H1 (cell line): ENCODE results near the gene APH1B. TPM values are rescaled to one million over a fixed set of nuclear protein-coding genes. Genes with fewer than 3 reads are reported as not detected.

Experiments
- CTCF ChIA-PET: fragments of 300-600 bp; sonication (Branson Sonifier 250); formaldehyde crosslinking; loops from one replicate; lab custom pipeline; 2021; ENCODE audit not compliant: partially characterized antibody; lab: Charles Lee
- POLR2A ChIA-PET: fragments of 300-600 bp; sonication (Branson Sonifier 250); formaldehyde crosslinking; loops from one replicate; lab custom pipeline; 2021; ENCODE audit warnings: inconsistent platforms; ENCODE audit not compliant: partially characterized antibody; lab: Charles Lee
- DNase-seq, 2 experiments: peaks; one replicate each; pipeline versions ENCODE4 v3.0.0 to v3.0.0-alpha.2; 2010 to 2022; ENCODE audit warnings: low spot score in 2 of 2, low read depth in 1 of 2, mixed read lengths in 1 of 2
- FAIRE-seq: peaks from 2 replicates; lab custom pipeline; 2011; peaks lifted over from hg19 to GRCh38; lab: Jason Lieb, UNC
- H2AFZ ChIP-seq: 2 replicates; pipeline ENCODE4 v1.8.1; 2012; ENCODE audit warnings: low read length, inconsistent platforms
- H2AK5ac ChIP-seq: 2 replicates; pipeline ENCODE4 v1.6.1; 2013; ENCODE audit warnings: low read depth, low read length
- H2BK120ac ChIP-seq: replicated peaks from 2 replicates; pipeline ENCODE3; 2013; ENCODE audit warnings: low read depth, low read length, inconsistent platforms
- H2BK12ac ChIP-seq: 2 replicates; pipeline ENCODE4 v1.6.1; 2013; ENCODE audit warnings: low read depth, low read length
- H2BK15ac ChIP-seq: 2 replicates; pipeline ENCODE4 v1.6.1; 2013; ENCODE audit warnings: low read length
- H2BK20ac ChIP-seq: 2 replicates; pipeline ENCODE4 v1.6.1; 2013; ENCODE audit warnings: low read length
- H2BK5ac ChIP-seq: 2 replicates; pipeline ENCODE4 v1.6.1; 2013; ENCODE audit warnings: low read depth, low read length
- H3K14ac ChIP-seq: 2 replicates; pipeline ENCODE4 v1.6.1; 2013; ENCODE audit warnings: inconsistent platforms; ENCODE audit not compliant: insufficient read length
- H3K18ac ChIP-seq: 2 replicates; pipeline ENCODE4 v1.6.1; 2013; ENCODE audit warnings: low read length; ENCODE audit errors: extremely low read depth
- H3K23ac ChIP-seq: 2 replicates; pipeline ENCODE4 v1.6.1; 2013; ENCODE audit warnings: inconsistent platforms; ENCODE audit not compliant: insufficient read length
- H3K23me2 ChIP-seq: 2 replicates; pipeline ENCODE4 v1.6.1; 2013; ENCODE audit warnings: low read depth, low read length
- H3K27ac ChIP-seq: 2 replicates; pipeline ENCODE4 v1.6.1; 2011; ENCODE audit warnings: low read depth, low read length, inconsistent platforms
- H3K27me3 ChIP-seq, 4 experiments: replicated peaks in 1 of 4; 1 replicate in 1 of 4; 2 replicates in 3 of 4; pipeline versions ENCODE4 v1.6.1 to v1.8.1; 2011 to 2013; ENCODE audit warnings: low read length in 3 of 4, mild to moderate bottlenecking in 3 of 4, inconsistent platforms in 2 of 4, mixed read lengths in 2 of 4, moderate library complexity in 1 of 4; ENCODE audit not compliant: control insufficient read depth in 3 of 4, insufficient read depth in 3 of 4; ENCODE audit errors: extremely low read depth in 1 of 4
- H3K36me3 ChIP-seq, 4 experiments: 2 replicates each; pipeline versions ENCODE4 v1.6.1 to v1.8.1; 2011 to 2013; ENCODE audit warnings: mild to moderate bottlenecking in 4 of 4, low read length in 3 of 4, moderate library complexity in 2 of 4, control low read depth in 1 of 4, inconsistent platforms in 1 of 4; ENCODE audit not compliant: insufficient read depth in 4 of 4, control insufficient read depth in 2 of 4
- H3K4ac ChIP-seq: replicated peaks from 2 replicates; pipeline ENCODE3; 2013; ENCODE audit warnings: low read length, low read depth, mixed read lengths, inconsistent platforms; ENCODE audit not compliant: insufficient read length
- H3K4me1 ChIP-seq, 4 experiments: replicated peaks in 1 of 4; 1 replicate in 1 of 4; 2 replicates in 3 of 4; pipeline versions ENCODE4 v1.6.1 to v1.8.1; 2011 to 2013; ENCODE audit warnings: low read length in 3 of 4, inconsistent platforms in 2 of 4, mixed read lengths in 1 of 4; ENCODE audit not compliant: insufficient read depth in 4 of 4, control insufficient read depth in 3 of 4
- H3K4me2 ChIP-seq, 2 experiments: 2 replicates each; pipeline versions ENCODE4 v1.6.1 to v1.8.1; 2011 to 2013; ENCODE audit warnings: low read depth in 2 of 2, low read length in 2 of 2, control low read depth in 1 of 2, inconsistent platforms in 1 of 2, mild to moderate bottlenecking in 1 of 2; ENCODE audit not compliant: insufficient read depth in 1 of 2
- H3K4me3 ChIP-seq, 4 experiments: fragments of 200-600, 300-600 bp in 1 of 4; sonication (generic), shearing (Covaris generic), sonication (Bioruptor Twin) in 1 of 4; 2 replicates each; pipeline versions ENCODE4 v1.5.1 to v1.8.1; 2011 to 2016; ENCODE audit warnings: low read length in 4 of 4, low read depth in 3 of 4, control low read depth in 2 of 4, inconsistent platforms in 2 of 4, mild to moderate bottlenecking in 2 of 4, mixed read lengths in 1 of 4, moderate library complexity in 1 of 4; ENCODE audit not compliant: insufficient read depth in 2 of 4; ENCODE audit errors: extremely low read depth in 1 of 4
- H3K56ac ChIP-seq: replicated peaks from 2 replicates; pipeline ENCODE3; 2013; ENCODE audit warnings: low read depth, mild to moderate bottlenecking, mixed read lengths, low read length, inconsistent platforms; ENCODE audit not compliant: insufficient read length
- H3K79me1 ChIP-seq: 2 replicates; pipeline ENCODE4 v1.6.1; 2013; ENCODE audit warnings: low read depth, low read length, control low read depth
- H3K79me2 ChIP-seq, 2 experiments: 2 replicates each; pipeline versions ENCODE4 v1.6.1 to v1.8.1; 2012 to 2013; ENCODE audit warnings: low read length in 2 of 2, mild to moderate bottlenecking in 2 of 2, inconsistent platforms in 1 of 2; ENCODE audit not compliant: insufficient read depth in 2 of 2, control insufficient read depth in 1 of 2
- H3K9ac ChIP-seq, 4 experiments: replicated peaks in 1 of 4; 1 replicate in 1 of 4; 2 replicates in 3 of 4; pipeline versions ENCODE4 v1.6.1 to v1.8.1; 2011 to 2013; ENCODE audit warnings: low read depth in 3 of 4, low read length in 3 of 4, control low read depth in 2 of 4, mild to moderate bottlenecking in 2 of 4, moderate library complexity in 2 of 4, inconsistent platforms in 1 of 4; ENCODE audit errors: extremely low read depth in 1 of 4
- H3K9me3 ChIP-seq, 2 experiments: 2 replicates each; pipeline versions ENCODE4 v1.6.1 to v1.8.1; 2012 to 2013; ENCODE audit warnings: mild to moderate bottlenecking in 2 of 2, moderate library complexity in 2 of 2, control low read depth in 1 of 2, inconsistent platforms in 1 of 2, low read depth in 1 of 2, low read length in 1 of 2, mixed read lengths in 1 of 2; ENCODE audit not compliant: insufficient read depth in 2 of 2
- H4K20me1 ChIP-seq, 2 experiments: replicated peaks in 1 of 2; 2 replicates each; pipeline versions ENCODE3 to v1.8.1; 2011 to 2013; ENCODE audit warnings: inconsistent platforms in 2 of 2, low read length in 2 of 2, mild to moderate bottlenecking in 1 of 2; ENCODE audit not compliant: insufficient read depth in 2 of 2, control insufficient read depth in 1 of 2
- H4K5ac ChIP-seq: 2 replicates; pipeline ENCODE4 v1.6.1; 2013; ENCODE audit warnings: low read length, low read depth, mixed read lengths, inconsistent platforms; ENCODE audit not compliant: insufficient read length
- H4K8ac ChIP-seq: 2 replicates; pipeline ENCODE4 v1.8.0; 2013; ENCODE audit warnings: mild to moderate bottlenecking, moderate library complexity, low read length, inconsistent platforms; ENCODE audit not compliant: insufficient read depth; ENCODE audit errors: extremely low read depth
- H4K91ac ChIP-seq: replicated peaks from 2 replicates; pipeline ENCODE3; 2013; ENCODE audit warnings: low read length, mixed read lengths, inconsistent platforms; ENCODE audit not compliant: insufficient read length
- CHD2 ChIP-seq: IDR thresholded peaks from 2 replicates; pipeline ENCODE4 v1.6.1; 2012; ENCODE audit warnings: low read length, improper control_type of control experiment
- EGR1 ChIP-seq: IDR thresholded peaks from 2 replicates; pipeline ENCODE4 v1.6.1; 2011; ENCODE audit warnings: low read depth, low read length, borderline replicate concordance
- HDAC2 ChIP-seq, 2 experiments: fragments of 300-600 bp in 1 of 2; sonication (generic) in 1 of 2; IDR thresholded peaks; 2 replicates each; pipeline ENCODE4 v1.6.1; 2011 to 2012; ENCODE audit warnings: low read depth in 2 of 2, low read length in 2 of 2, mild to moderate bottlenecking in 2 of 2, moderate library complexity in 2 of 2, borderline replicate concordance in 1 of 2, inconsistent platforms in 1 of 2
- PHF8 ChIP-seq: fragments of 200-600 bp; sonication (generic); conservative IDR thresholded peaks from 2 replicates; pipeline ENCODE4 v1.7.1; 2012; ENCODE audit warnings: low read depth, mild to moderate bottlenecking, inconsistent platforms, low read length, moderate library complexity
- POLR2AphosphoS5 ChIP-seq: IDR thresholded peaks from 2 replicates; pipeline ENCODE4 v1.6.1; 2011; ENCODE audit warnings: low read depth, low read length
- TAF7 ChIP-seq: optimal IDR thresholded peaks from 2 replicates; pipeline ENCODE3; 2011; ENCODE audit warnings: low read depth, mild to moderate bottlenecking, inconsistent platforms, low read length, moderate library complexity, borderline replicate concordance
- WGBS, 2 experiments: shearing (Covaris generic) in 1 of 2; methylation state at CpG; one replicate each; pipeline versions ENCODE4 v1.1.6 to v1.1.7; 2013 to 2015; ENCODE audit warnings: low lambda C conversion rate in 2 of 2, mixed read lengths in 2 of 2, inconsistent platforms in 1 of 2, low coverage in 1 of 2, missing lambda C conversion rate in 1 of 2; ENCODE audit not compliant: insufficient replicate concordance in 2 of 2, insufficient coverage in 1 of 2, insufficient read length in 1 of 2; ENCODE audit errors: extremely low coverage in 1 of 2, missing lambda C conversion rate in 1 of 2; 5-methylcytosine and 5-hydroxymethylcytosine counted together
- polyA plus RNA-seq, 7 experiments: library from polyadenylated mRNA; depleted of rRNA in 3 of 7; stranded (reverse) in 5 of 7; unstranded in 2 of 7; fragments of >200 nt in 5 of 7; fragments of 200-250 nt in 2 of 7; gene quantifications; 1 replicate in 5 of 7; 2 replicates in 1 of 7; 4 replicates in 1 of 7; pipeline versions ENCODE4 v1.2.1 to v1.2.3, GENCODE V29; 2011 to 2013; ENCODE audit warnings: missing spikeins in 2 of 7, mixed read lengths in 2 of 7
- total RNA-seq: library from RNA; stranded (reverse); fragmentation: NEBNext Ultra II Directional; extraction: Animal tissue kit (Norgen Biotek cat#: 25700); gene quantifications from 2 replicates; pipeline ENCODE4 v1.2.1, GENCODE V29; 2021
- TF ChIP-seq, protein P1 (sequence below): IDR thresholded peaks from 2 replicates; pipeline ENCODE4 v1.6.1; 2012; ENCODE audit warnings: low read length, inconsistent platforms
- TF ChIP-seq, protein P2 (sequence below): IDR thresholded peaks from 2 replicates; pipeline ENCODE4 v1.6.1; 2012; ENCODE audit warnings: inconsistent platforms
- TF ChIP-seq, protein P3 (sequence below): IDR thresholded peaks from 2 replicates; pipeline ENCODE4 v1.6.1; 2011; ENCODE audit warnings: low read depth, mild to moderate bottlenecking, low read length; ENCODE audit not compliant: insufficient read depth

The APH1B gene
- total and polyA plus RNA-seq, 2 of the 8 experiments (the other 6 are each of a cell fraction or from before 2014, with no cell fraction given), result 11.5 to 22.9 TPM

DNA sequence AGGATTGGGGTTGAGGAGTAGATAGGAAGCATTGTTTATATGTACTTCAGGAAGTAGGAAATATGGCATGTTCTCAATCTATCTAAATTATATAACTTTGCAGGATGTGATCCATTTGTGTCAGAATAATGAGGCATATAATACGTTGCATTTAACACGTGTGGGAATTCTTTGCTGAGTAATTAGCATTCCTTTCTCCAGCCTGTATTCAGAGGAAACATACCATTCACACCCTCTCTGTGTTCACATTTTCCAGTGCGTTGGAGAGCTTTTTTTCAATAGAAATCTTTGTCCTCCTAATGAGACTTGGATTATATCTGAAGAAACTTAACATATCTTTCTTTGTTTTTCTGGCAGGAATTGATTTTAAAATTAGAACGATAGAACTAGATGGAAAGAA lies 33.0 kb upstream of the APH1B start:
- no peaks in the 10 kb centered on the region for H3K27me3 ChIP-seq
- ChIA-PET POLR2A (interaction anchor here (2.8 kb wide), 1 partner anchor 11 kb away, joined by 11 read pairs; no protein-coding TSS in a partner anchor), CTCF (interaction anchor here (1.7 to 2.1 kb wide), 2 partner anchors 11 to 193 kb away, joined by 4 to 5 read pairs; no protein-coding TSS in a partner anchor)
- no peak overlapping the region for H3K14ac ChIP-seq
- H2AFZ ChIP-seq, result no peak overlapping the region
- H4K8ac ChIP-seq, result no peak overlapping the region
- no peak overlapping the region for H4K91ac ChIP-seq
- H2BK120ac ChIP-seq, result no peak overlapping the region
- H3K23ac ChIP-seq, result no peak overlapping the region
- no peak overlapping the region for H2BK12ac ChIP-seq
- H3K18ac ChIP-seq, result no peak overlapping the region
- peaks cover 0 to 17% (median 7%) of the 10 kb centered on the region in 4 experiments; a peak in 2 of 8 replicates for H3K36me3 ChIP-seq
- H3K4me3 ChIP-seq, result no peak overlapping the region
- no peak overlapping the region for H3K56ac ChIP-seq
- H2BK5ac ChIP-seq, result no peak overlapping the region
- H3K79me2 ChIP-seq, result no peaks in the 10 kb centered on the region
- H3K79me1 ChIP-seq, result 0 out of 2 replicates have a peak, but pooled peaks cover 2% of the 10 kb centered on the region
- no peak overlapping the region for H2AK5ac ChIP-seq
- no peak overlapping the region for H2BK20ac ChIP-seq
- DNase-seq, result no peak
- H4K5ac ChIP-seq, result no peak overlapping the region
- no peaks in the 10 kb centered on the region for H4K20me1 ChIP-seq
- no peak overlapping the region for H3K4ac ChIP-seq
- H3K9ac ChIP-seq, result no peak overlapping the region
- WGBS, 2 experiments, result 79% methylated on average over 4 of the region's 4 CpGs; no CpG with 5 or more reads in 1 of the 2 experiments
- H2BK15ac ChIP-seq, result no peak overlapping the region
- no peaks in the 10 kb centered on the region for H3K4me1 ChIP-seq
- no peak for FAIRE-seq
- peaks cover 5 to 6% of the 10 kb centered on the region in 2 experiments; a peak in 2 of 4 replicates for H3K9me3 ChIP-seq
- H3K4me2 ChIP-seq, result no peak overlapping the region
- H3K23me2 ChIP-seq, result no peaks in the 10 kb centered on the region
- no peak overlapping the region for H3K27ac ChIP-seq
- TF ChIP-seq, protein P1, sequence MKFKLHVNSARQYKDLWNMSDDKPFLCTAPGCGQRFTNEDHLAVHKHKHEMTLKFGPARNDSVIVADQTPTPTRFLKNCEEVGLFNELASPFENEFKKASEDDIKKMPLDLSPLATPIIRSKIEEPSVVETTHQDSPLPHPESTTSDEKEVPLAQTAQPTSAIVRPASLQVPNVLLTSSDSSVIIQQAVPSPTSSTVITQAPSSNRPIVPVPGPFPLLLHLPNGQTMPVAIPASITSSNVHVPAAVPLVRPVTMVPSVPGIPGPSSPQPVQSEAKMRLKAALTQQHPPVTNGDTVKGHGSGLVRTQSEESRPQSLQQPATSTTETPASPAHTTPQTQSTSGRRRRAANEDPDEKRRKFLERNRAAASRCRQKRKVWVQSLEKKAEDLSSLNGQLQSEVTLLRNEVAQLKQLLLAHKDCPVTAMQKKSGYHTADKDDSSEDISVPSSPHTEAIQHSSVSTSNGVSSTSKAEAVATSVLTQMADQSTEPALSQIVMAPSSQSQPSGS, result no peak
- TF ChIP-seq POLR2AphosphoS5, result no peak
- TF ChIP-seq EGR1, result no peak
- no peak for TF ChIP-seq HDAC2 (IDR thresholded peaks at IDR 0.05; ENCODE audit: borderline replicate concordance in 1 of 2, low read depth in 2 of 2, low read length in 2 of 2)
- no peak for TF ChIP-seq TAF7
- TF ChIP-seq, protein P2, sequence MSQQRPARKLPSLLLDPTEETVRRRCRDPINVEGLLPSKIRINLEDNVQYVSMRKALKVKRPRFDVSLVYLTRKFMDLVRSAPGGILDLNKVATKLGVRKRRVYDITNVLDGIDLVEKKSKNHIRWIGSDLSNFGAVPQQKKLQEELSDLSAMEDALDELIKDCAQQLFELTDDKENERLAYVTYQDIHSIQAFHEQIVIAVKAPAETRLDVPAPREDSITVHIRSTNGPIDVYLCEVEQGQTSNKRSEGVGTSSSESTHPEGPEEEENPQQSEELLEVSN, result no peak
- TF ChIP-seq PHF8, result no peak
- TF ChIP-seq CHD2, result no peak
- TF ChIP-seq, protein P3, sequence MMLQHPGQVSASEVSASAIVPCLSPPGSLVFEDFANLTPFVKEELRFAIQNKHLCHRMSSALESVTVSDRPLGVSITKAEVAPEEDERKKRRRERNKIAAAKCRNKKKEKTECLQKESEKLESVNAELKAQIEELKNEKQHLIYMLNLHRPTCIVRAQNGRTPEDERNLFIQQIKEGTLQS, result no peak
